Motor neuron (in vitro differentiated cells): ENCODE data around the gene PIP5K1B. TPM values are rescaled to one million over a fixed set of nuclear protein-coding genes. Genes with fewer than 3 reads are reported as not detected.

Experiments
- ATAC-seq, 8 experiments: fragments of 200-7000 bp; cut with Tn5 transposase; replicated peaks in 6 of 8; 2 replicates each; pipeline ENCODE4 v1.8.0; 2021; ENCODE audit warnings: mild to moderate bottlenecking in 8 of 8, moderate library complexity in 8 of 8
- H3K27ac ChIP-seq, 2 donors: fragments of 250-450 bp; sonication (Bioruptor Pico); 2 replicates each; pipeline ENCODE4 v1.9.0; 2021; ENCODE audit warnings: antibody characterized with exemption in 2 of 2, mild to moderate bottlenecking in 2 of 2, moderate library complexity in 1 of 2
- H3K4me1 ChIP-seq, 2 donors: fragments of 250-450 bp; sonication (Bioruptor Pico); replicated peaks in 1 of 2; 2 replicates each; pipeline ENCODE4 v1.6.1; 2021; ENCODE audit warnings: antibody characterized with exemption in 2 of 2, mild to moderate bottlenecking in 2 of 2, moderate library complexity in 1 of 2
- H3K4me3 ChIP-seq, 5 donors: fragments of 250-450 bp; sonication (Bioruptor Pico); 2 replicates each; pipeline ENCODE4 v1.9.0; 2021; ENCODE audit warnings: antibody characterized with exemption in 5 of 5, mild to moderate bottlenecking in 5 of 5, moderate library complexity in 4 of 5
- WGBS, 10 experiments: fragments of 450-650 bp; shearing (Covaris generic); methylation state at CpG; one replicate each; pipeline ENCODE4 v1.0.0; 2022; 5-methylcytosine and 5-hydroxymethylcytosine counted together
- in situ Hi-C, 9 experiments: fragments of 400-800 bp; cut with MboI; loops; one replicate each; pipeline ENCODE4 v1.15.0; 2021; ENCODE audit warnings: low sequenced_read_pairs in 9 of 9, low pct_unique_long_range_greater_than_20kb in 2 of 9; ENCODE audit not compliant: unreplicated experiment in 9 of 9
- total RNA-seq, 8 experiments: library from RNA; unstranded; fragments of 300-600 nt; gene quantifications; 2 replicates each; pipeline versions ENCODE4 v1.2.3 to v1.2.4, GENCODE V29; 2022

PIP5K1B gene
- total RNA-seq, 8 experiments from 2014 or later, result 0.18 to 2.4 (median 0.47) TPM

- ATAC-seq, result no peak
- Histone ChIP-seq H3K4me3 (no peak overlapping the region), H3K27ac (no peak overlapping the region), H3K4me1 (no peaks in the 10 kb centered on the region)
- in situ Hi-C loops, result no loop called here
- 0 to 100% (median 83%) methylated on average over 1 to 2 of the region's 2 CpGs; no CpG with 5 or more reads in 1 of the 10 experiments for WGBS, 10 experiments
Measured at GRCh38 chr9:68821911-68822310, 116.9 kb downstream of the PIP5K1B start.

- Histone ChIP-seq H3K4me1 (no peaks in the 10 kb centered on the region), H3K4me3 (no peak overlapping the region), H3K27ac (no peak overlapping the region)
- no peak for ATAC-seq
- in situ Hi-C loops, result no loop called here
- 17 to 100% (median 85%) methylated on average over 2 to 6 of the region's 6 CpGs; no CpG with 5 or more reads in 1 of the 10 experiments for WGBS, 10 experiments
Measured at GRCh38 chr9:68822596-68823165, 117.6 kb downstream of the PIP5K1B start.

GRCh38 chr9:68825762-68826472 is 120.9 kb downstream of the PIP5K1B start:
- H3K27ac ChIP-seq, result no peak overlapping the region
- WGBS, 10 experiments, result 0 to 100% (median 38%) methylated on average over 1 to 8 of the region's 9 CpGs
- no peak overlapping the region for H3K4me3 ChIP-seq
- ATAC-seq, result peak in 4 of 8 experiments; percentile 37 to 75 (median 50)
- peaks cover 0 to 4% of the 10 kb centered on the region in 2 donors for H3K4me1 ChIP-seq
- in situ Hi-C loops, result loop anchor here in 2 of 9 experiments (25.0 kb wide), 3 partner anchors 114 to 239 kb away; partner anchors contain the start of gene PIP5K1B (in 2 of the 2)

- no peak for ATAC-seq
Measured at GRCh38 chr9:68827837-68828744, 123.1 kb downstream of the PIP5K1B start.

GRCh38 chr9:68832101-68832500 is 127.1 kb downstream of the PIP5K1B start:
- in situ Hi-C loops, result loop anchor here in 2 of 9 experiments (25.0 kb wide), 3 partner anchors 120 to 245 kb away; partner anchors contain the start of gene PIP5K1B (in 2 of the 2)
- Histone ChIP-seq H3K27ac (no peak overlapping the region), H3K4me3 (no peak overlapping the region), H3K4me1 (peaks cover 0 to 4% of the 10 kb centered on the region in 2 donors)
- no peak for ATAC-seq

More at GRCh38 chr9:68827837-68828744, 123.1 kb downstream of the PIP5K1B start:
- WGBS, 10 experiments, result 10 to 100% (median 91%) methylated on average over 1 to 10 of the region's 14 CpGs; no CpG with 5 or more reads in 1 of the 10 experiments
- no peak overlapping the region for H3K4me3 ChIP-seq
- no peak overlapping the region for H3K27ac ChIP-seq
- peaks cover 0 to 4% of the 10 kb centered on the region in 2 donors for H3K4me1 ChIP-seq
- in situ Hi-C loops, result loop anchor here in 2 of 9 experiments (25.0 kb wide), 3 partner anchors 116 to 241 kb away; partner anchors contain the start of gene PIP5K1B (in 2 of the 2)

- Histone ChIP-seq H3K4me3 (no peak overlapping the region), H3K27ac (no peak overlapping the region), H3K4me1 (peaks cover 0 to 4% of the 10 kb centered on the region in 2 donors)
- no peak for ATAC-seq
- WGBS, 10 experiments, result 32 to 100% (median 79%) methylated on average over 1 to 5 of the region's 7 CpGs; no CpG with 5 or more reads in 2 of the 10 experiments
- in situ Hi-C loops, result loop anchor here in 2 of 9 experiments (25.0 kb wide), 3 partner anchors 121 to 246 kb away; partner anchors contain the start of gene PIP5K1B (in 2 of the 2)
Measured at GRCh38 chr9:68832861-68833518, 128.0 kb downstream of the PIP5K1B start.

GRCh38 chr9:68834931-68835520 is 130.0 kb downstream of the PIP5K1B start:
- in situ Hi-C loops, result loop anchor here in 2 of 9 experiments (25.0 kb wide), 3 partner anchors 123 to 248 kb away; partner anchors contain the start of gene PIP5K1B (in 2 of the 2)
- 0 to 75% (median 56%) methylated on average over 1 to 2 of the region's 2 CpGs; no CpG with 5 or more reads in 4 of the 10 experiments for WGBS, 10 experiments
- H3K27ac ChIP-seq, result no peak overlapping the region
- ATAC-seq, result peak in 1 of 8 experiments; percentile 39
- H3K4me3 ChIP-seq, result no peak overlapping the region
- peaks cover 0 to 4% of the 10 kb centered on the region in 2 donors for H3K4me1 ChIP-seq

- no peak for ATAC-seq
- Histone ChIP-seq H3K4me1 (no peaks in the 10 kb centered on the region), H3K27ac (no peak overlapping the region), H3K4me3 (no peak overlapping the region)
- WGBS, 10 experiments, result 4 to 100% (median 73%) methylated on average over 1 to 4 of the region's 5 CpGs; no CpG with 5 or more reads in 3 of the 10 experiments
- in situ Hi-C loops, result loop anchor here in 2 of 9 experiments (25.0 kb wide), 3 partner anchors 124 to 249 kb away; partner anchors contain the start of gene PIP5K1B (in 2 of the 2)
Measured at GRCh38 chr9:68836788-68837187, 131.7 kb downstream of the PIP5K1B start.

GRCh38 chr9:68838245-68838644 is 133.2 kb downstream of the PIP5K1B start:
- no peaks in the 10 kb centered on the region for H3K4me1 ChIP-seq
- no peak overlapping the region for H3K27ac ChIP-seq
- no peak overlapping the region for H3K4me3 ChIP-seq
- 0 to 100% (median 90%) methylated on average over 1 of the region's 1 CpG; no CpG with 5 or more reads in 2 of the 10 experiments for WGBS, 10 experiments
- ATAC-seq, result no peak
- in situ Hi-C loops, result loop anchor here in 2 of 9 experiments (25.0 kb wide), 3 partner anchors 126 to 251 kb away; partner anchors contain the start of gene PIP5K1B (in 2 of the 2)

GRCh38 chr9:68841276-68842052 is 136.4 kb downstream of the PIP5K1B start:
- no peak for ATAC-seq
- 0 to 93% (median 58%) methylated on average over 2 to 6 of the region's 6 CpGs; no CpG with 5 or more reads in 1 of the 10 experiments for WGBS, 10 experiments
- no peak overlapping the region for H3K4me3 ChIP-seq
- in situ Hi-C loops, result loop anchor here in 2 of 9 experiments (25.0 kb wide), 3 partner anchors 129 to 254 kb away; partner anchors contain the start of gene PIP5K1B (in 2 of the 2)
- no peak overlapping the region for H3K27ac ChIP-seq
- H3K4me1 ChIP-seq, result no peaks in the 10 kb centered on the region

- in situ Hi-C loops, result loop anchor here in 2 of 9 experiments (25.0 kb wide), 3 partner anchors 130 to 255 kb away; partner anchors contain the start of gene PIP5K1B (in 2 of the 2)
- Histone ChIP-seq H3K4me3 (no peak overlapping the region), H3K27ac (no peak overlapping the region), H3K4me1 (no peaks in the 10 kb centered on the region)
- WGBS, 10 experiments, result 20 to 94% (median 70%) methylated on average over 1 to 2 of the region's 2 CpGs; no CpG with 5 or more reads in 4 of the 10 experiments
- no peak for ATAC-seq
Measured at GRCh38 chr9:68842568-68842967, 137.5 kb downstream of the PIP5K1B start.
